Body of pancreas (tissue), 4 donors: ENCODE data around the gene TCF3. TPM values are rescaled to one million over a fixed set of nuclear protein-coding genes. Genes with fewer than 3 reads are reported as not detected.

Source experiments
- ATAC-seq: fragments of 150-250 bp; one replicate; pipeline ENCODE4 v1.9.1; 2016
- DNase-seq, 4 donors: peaks; one replicate each; pipeline ENCODE4 v3.0.0-alpha.2; 2019
- H3K27ac ChIP-seq, 4 donors: fragments of 200-600 bp; sonication (generic); 1 replicate in 3 of 4; 2 replicates in 1 of 4; pipeline versions ENCODE4 v1.5.1 to v1.6.1; 2016 to 2019; ENCODE audit warnings: mild to moderate bottlenecking in 1 of 4, mixed read lengths in 1 of 4, moderate library complexity in 1 of 4
- H3K27me3 ChIP-seq, 2 donors: fragments of 200-600 bp; sonication (generic); one replicate each; pipeline ENCODE4 v1.6.0; 2016; ENCODE audit warnings: mild to moderate bottlenecking in 1 of 2
- H3K36me3 ChIP-seq, 2 donors: fragments of 200-600 bp; sonication (generic); replicated peaks in 1 of 2; 2 replicates each; pipeline ENCODE4 v1.5.1; 2016; ENCODE audit warnings: low read depth in 2 of 2; ENCODE audit not compliant: insufficient read depth in 1 of 2
- H3K4me1 ChIP-seq: fragments of 200-600 bp; sonication (generic); one replicate; pipeline ENCODE4 v1.6.0; 2016
- H3K4me3 ChIP-seq, 2 donors: fragments of 200-600 bp; sonication (generic); 1 replicate in 1 of 2; 2 replicates in 1 of 2; pipeline ENCODE4 v1.5.1; 2016 to 2019
- H3K9me3 ChIP-seq, 3 donors: fragments of 200-600 bp; sonication (generic); 1 replicate in 2 of 3; 2 replicates in 1 of 3; pipeline ENCODE4 v1.5.1; 2016
- CTCF ChIP-seq, 7 experiments: fragments of 450-650 bp in 4 of 7; fragments of 200-600 bp in 3 of 7; sonication (generic) in 3 of 7; IDR thresholded peaks; one replicate each; pipeline ENCODE4 v1.5.1; 2016 to 2019; ENCODE audit warnings: antibody characterized with exemption in 7 of 7
- POLR2A ChIP-seq, 3 donors: fragments of 450-650 bp; IDR thresholded peaks; one replicate each; pipeline ENCODE4 v1.6.1; 2016; ENCODE audit warnings: antibody characterized with exemption in 3 of 3, mild to moderate bottlenecking in 2 of 3
- WGBS, 2 donors: methylation state at CpG; one replicate each; pipeline ENCODE4 v1.1.5; 2017; 5-methylcytosine and 5-hydroxymethylcytosine counted together
- intact Hi-C: fragments of 100-400 bp; cut with DNase I; formaldehyde crosslinking; loops from one replicate; pipeline ENCODE4 v1.15.1; 2023
- total RNA-seq, 2 donors: library from RNA; depleted of rRNA; stranded (reverse); fragments of >200 nt; gene quantifications; one replicate each; pipeline ENCODE4 v1.1.0, GENCODE V29; 2016

TCF3 gene
- total RNA-seq, 2 donors from 2014 or later, result 23.7 to 25.4 TPM

GRCh38 chr19:1613808-1614570 is 38.4 kb downstream of the TCF3 start:
- no peak for TF ChIP-seq CTCF (IDR thresholded peaks at IDR 0.05)
- Histone ChIP-seq H3K27ac (no peak overlapping the region), H3K36me3 (peaks cover 7 to 21% of the 10 kb centered on the region in 2 donors), H3K4me1 (no peaks in the 10 kb centered on the region), H3K27me3 (no peaks in the 10 kb centered on the region), H3K9me3 (no peaks in the 10 kb centered on the region), H3K4me3 (no peak overlapping the region)
- DNase-seq, result no peak
- 90 to 95% methylated on average over 17 to 28 of the region's 32 CpGs for WGBS, 2 donors
- ATAC-seq, result no peak
- intact Hi-C loops, result no loop called here

- no peak overlapping the region for H3K4me3 ChIP-seq
- WGBS, 2 donors, result 79 to 80% methylated on average over 7 to 9 of the region's 9 CpGs
- ATAC-seq (no peak), DNase-seq (no peak)
- TF ChIP-seq CTCF (IDR thresholded peaks at IDR 0.05) (no peak), POLR2A (IDR thresholded peaks at IDR 0.05) (no peak)
- intact Hi-C loops, result no loop called here
- H3K9me3 ChIP-seq, result no peaks in the 10 kb centered on the region
- H3K27ac ChIP-seq, result no peak overlapping the region
- no peaks in the 10 kb centered on the region for H3K27me3 ChIP-seq
- H3K4me1 ChIP-seq, result no peaks in the 10 kb centered on the region
- peaks cover 7 to 21% of the 10 kb centered on the region in 2 donors for H3K36me3 ChIP-seq
Measured at GRCh38 chr19:1613146-1613545, 39.3 kb downstream of the TCF3 start.

GRCh38 chr19:1612114-1613086 is 40.0 kb downstream of the TCF3 start:
- H3K4me3 ChIP-seq, result no peak overlapping the region
- H3K9me3 ChIP-seq, result no peaks in the 10 kb centered on the region
- WGBS, 2 donors, result 92 to 93% methylated on average over 17 to 39 of the region's 39 CpGs
- peaks cover 7 to 21% of the 10 kb centered on the region in 2 donors for H3K36me3 ChIP-seq
- no peak overlapping the region for H3K27ac ChIP-seq
- DNase-seq (no peak), ATAC-seq (no peak)
- no peaks in the 10 kb centered on the region for H3K4me1 ChIP-seq
- H3K27me3 ChIP-seq, result no peaks in the 10 kb centered on the region
- intact Hi-C loops, result no loop called here
- TF ChIP-seq CTCF (IDR thresholded peaks at IDR 0.05) (no peak), POLR2A (IDR thresholded peaks at IDR 0.05) (no peak)

GRCh38 chr19:1611353-1611752 is 41.1 kb downstream of the TCF3 start:
- 92 to 94% methylated on average over 7 to 15 of the region's 15 CpGs for WGBS, 2 donors
- Histone ChIP-seq H3K4me3 (no peak overlapping the region), H3K36me3 (peaks cover 7 to 21% of the 10 kb centered on the region in 2 donors), H3K27me3 (no peaks in the 10 kb centered on the region), H3K9me3 (no peaks in the 10 kb centered on the region), H3K4me1 (peaks cover 3% of the 10 kb centered on the region), H3K27ac (no peak overlapping the region)
- intact Hi-C loops, result no loop called here
- TF ChIP-seq CTCF (IDR thresholded peaks at IDR 0.05) (no peak), POLR2A (IDR thresholded peaks at IDR 0.05) (no peak)
- DNase-seq (no peak), ATAC-seq (no peak)
